DND-41 (cell line): ENCODE measurements around the gene NUFIP2.

ENCODE experiments used
- CTCF ChIP-seq: IDR thresholded peaks from 2 replicates; pipeline ENCODE4 v1.5.1; 2012; ENCODE audit warnings: borderline replicate concordance, low read length, moderate library complexity, mild to moderate bottlenecking; ENCODE audit not compliant: poor library complexity, severe bottlenecking; ENCODE audit errors: extremely low read depth
- EZH2 ChIP-seq: IDR thresholded peaks from 3 replicates; pipeline ENCODE4 v1.6.1; 2012; ENCODE audit warnings: borderline replicate concordance, low read depth, mild to moderate bottlenecking, moderate library complexity, low read length, inconsistent platforms; ENCODE audit not compliant: severe bottlenecking

DNA sequence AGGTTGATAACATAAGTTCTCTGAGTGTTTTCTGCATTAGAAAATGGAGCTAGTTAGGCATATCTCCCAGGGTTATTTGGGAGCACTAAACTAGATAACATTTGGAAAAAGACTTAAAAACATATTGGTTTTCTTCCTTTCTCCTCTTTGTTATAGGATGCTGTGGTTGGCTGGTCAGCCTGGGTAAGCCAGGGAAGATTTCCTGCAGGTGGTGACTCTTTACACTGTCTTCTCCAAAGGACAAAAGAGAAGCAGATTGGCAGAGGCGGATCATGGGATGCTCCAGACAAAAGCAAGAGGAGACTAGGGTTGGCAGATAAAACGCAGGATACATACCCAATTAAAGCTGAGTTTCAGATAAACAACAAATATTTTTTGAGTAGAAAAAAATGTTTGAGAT is 53.5 kb downstream of the NUFIP2 start:
- no peak for TF ChIP-seq CTCF
- no peak for TF ChIP-seq EZH2
